GM18870 (cell line): ENCODE measurements around the gene PPP6R2.

ENCODE experiments used
- ATAC-seq: cut with Tn5 transposase; IDR thresholded peaks from one replicate; pipeline ENCODE4 v1.9.1; 2021; ENCODE audit warnings: moderate library complexity; ENCODE audit not compliant: unreplicated experiment

Gene PPP6R2, protein sequence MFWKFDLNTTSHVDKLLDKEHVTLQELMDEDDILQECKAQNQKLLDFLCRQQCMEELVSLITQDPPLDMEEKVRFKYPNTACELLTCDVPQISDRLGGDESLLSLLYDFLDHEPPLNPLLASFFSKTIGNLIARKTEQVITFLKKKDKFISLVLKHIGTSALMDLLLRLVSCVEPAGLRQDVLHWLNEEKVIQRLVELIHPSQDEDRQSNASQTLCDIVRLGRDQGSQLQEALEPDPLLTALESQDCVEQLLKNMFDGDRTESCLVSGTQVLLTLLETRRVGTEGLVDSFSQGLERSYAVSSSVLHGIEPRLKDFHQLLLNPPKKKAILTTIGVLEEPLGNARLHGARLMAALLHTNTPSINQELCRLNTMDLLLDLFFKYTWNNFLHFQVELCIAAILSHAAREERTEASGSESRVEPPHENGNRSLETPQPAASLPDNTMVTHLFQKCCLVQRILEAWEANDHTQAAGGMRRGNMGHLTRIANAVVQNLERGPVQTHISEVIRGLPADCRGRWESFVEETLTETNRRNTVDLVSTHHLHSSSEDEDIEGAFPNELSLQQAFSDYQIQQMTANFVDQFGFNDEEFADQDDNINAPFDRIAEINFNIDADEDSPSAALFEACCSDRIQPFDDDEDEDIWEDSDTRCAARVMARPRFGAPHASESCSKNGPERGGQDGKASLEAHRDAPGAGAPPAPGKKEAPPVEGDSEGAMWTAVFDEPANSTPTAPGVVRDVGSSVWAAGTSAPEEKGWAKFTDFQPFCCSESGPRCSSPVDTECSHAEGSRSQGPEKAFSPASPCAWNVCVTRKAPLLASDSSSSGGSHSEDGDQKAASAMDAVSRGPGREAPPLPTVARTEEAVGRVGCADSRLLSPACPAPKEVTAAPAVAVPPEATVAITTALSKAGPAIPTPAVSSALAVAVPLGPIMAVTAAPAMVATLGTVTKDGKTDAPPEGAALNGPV

DNA sequence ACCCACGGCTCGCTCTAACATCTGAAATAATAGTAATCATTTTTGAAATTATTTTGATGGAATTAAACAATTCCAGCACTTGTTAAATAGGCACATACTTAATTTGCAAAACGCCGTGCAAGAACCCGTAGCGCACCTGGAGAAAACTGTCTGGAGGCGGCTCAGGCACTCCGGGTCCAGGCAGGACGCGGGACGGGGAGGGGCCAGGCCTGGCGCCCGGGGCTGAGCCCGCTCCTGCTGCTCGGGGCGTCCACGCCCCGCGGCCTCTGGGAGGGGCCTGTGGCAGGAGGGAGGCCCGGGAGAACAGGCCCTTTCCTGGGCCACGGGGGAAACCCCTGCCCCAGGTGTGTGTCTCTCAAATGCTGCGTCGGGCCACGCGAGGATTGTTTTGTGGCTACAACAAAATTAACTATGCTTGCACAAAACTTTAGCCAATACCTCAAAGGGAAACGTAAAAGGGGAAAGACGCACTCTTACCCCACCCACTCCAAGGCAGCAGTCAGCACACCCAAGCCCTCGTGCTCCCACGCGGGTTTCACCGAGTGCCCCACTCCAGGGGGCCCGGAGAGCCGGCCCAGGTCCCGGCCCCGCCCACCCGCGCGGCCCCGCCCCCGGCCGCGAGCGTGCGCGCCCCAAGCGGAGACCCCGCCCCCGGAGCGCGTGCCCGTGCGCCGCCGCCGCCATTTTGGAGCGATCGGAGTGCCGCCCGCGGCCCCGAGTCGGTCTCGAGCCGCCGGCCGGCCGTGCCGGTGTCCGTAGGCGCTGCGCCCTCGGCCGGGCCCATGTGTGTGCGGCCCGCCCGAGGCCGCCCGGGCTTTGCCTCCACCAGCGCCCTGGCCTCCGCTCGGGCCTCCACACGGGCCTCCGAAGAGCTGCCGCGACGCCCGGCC lies at the start of gene PPP6R2:
PPP6R2 (plus strand) TSS at position 677 of the 890 bp plus-strand sequence. CDS start 50,582 bp downstream, outside the sequence.
- peak; percentile 53 for ATAC-seq

DNA sequence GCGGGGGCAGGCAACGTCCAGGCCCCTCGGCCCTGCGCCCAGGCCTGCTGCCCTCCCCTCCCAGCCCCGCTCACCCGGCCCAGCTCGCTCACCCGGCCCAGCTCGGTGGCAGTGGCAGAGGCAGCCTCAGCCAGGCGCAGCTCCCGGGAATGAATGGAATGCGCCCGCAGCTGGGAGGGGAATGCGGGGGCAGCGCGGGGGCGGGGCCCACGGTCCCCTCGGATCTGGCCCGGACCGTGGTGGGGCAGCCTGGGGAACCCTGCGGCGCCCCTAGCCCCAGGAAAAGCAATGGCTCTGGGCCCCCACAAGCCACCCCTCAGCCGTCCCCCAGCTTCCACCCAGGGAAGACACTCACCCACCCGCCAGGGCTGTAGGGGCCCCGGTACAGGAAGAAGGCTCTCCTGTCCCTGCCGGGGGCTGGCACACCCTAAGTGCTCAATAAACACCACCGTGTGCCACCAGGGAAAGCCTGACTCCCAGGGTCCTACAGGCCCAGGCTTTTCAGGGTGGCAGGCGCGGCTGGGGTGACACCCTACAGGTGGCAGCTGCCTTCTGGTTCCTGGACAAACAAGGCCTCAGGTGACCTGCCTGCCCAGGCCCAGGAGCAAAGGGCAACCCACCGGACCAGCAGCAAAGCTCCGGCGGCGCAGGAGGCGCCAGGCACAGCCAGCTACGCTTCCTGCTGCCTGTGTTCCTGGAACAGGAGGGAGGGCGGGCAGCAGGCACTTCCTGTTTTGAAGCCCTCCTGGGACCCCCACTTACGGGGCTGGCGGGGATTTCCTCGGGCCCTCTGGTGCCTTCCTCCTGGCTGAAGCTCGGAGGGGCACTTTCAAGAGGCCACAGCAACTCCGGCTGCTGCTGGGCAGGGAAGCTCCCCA lies 49.4 kb upstream of the PPP6R2 start:
- ATAC-seq: no peak

DNA sequence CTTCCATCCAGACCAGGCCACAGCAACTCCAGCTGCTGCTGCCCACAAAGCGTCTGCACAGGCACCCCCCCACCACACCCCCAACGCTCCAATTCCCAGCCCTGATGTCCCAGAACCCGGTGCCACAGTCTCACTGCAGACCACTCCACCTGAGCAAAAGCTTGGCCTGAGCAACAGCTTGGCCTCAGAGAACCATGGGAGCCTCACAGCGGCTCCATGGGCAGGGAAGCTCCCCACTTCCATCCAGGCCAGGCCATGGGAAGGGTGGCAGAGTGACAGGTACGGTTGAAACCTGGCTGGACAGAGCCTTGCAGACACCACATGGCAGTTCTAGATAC lies 48.8 kb upstream of the PPP6R2 start:
- no peak for ATAC-seq

DNA sequence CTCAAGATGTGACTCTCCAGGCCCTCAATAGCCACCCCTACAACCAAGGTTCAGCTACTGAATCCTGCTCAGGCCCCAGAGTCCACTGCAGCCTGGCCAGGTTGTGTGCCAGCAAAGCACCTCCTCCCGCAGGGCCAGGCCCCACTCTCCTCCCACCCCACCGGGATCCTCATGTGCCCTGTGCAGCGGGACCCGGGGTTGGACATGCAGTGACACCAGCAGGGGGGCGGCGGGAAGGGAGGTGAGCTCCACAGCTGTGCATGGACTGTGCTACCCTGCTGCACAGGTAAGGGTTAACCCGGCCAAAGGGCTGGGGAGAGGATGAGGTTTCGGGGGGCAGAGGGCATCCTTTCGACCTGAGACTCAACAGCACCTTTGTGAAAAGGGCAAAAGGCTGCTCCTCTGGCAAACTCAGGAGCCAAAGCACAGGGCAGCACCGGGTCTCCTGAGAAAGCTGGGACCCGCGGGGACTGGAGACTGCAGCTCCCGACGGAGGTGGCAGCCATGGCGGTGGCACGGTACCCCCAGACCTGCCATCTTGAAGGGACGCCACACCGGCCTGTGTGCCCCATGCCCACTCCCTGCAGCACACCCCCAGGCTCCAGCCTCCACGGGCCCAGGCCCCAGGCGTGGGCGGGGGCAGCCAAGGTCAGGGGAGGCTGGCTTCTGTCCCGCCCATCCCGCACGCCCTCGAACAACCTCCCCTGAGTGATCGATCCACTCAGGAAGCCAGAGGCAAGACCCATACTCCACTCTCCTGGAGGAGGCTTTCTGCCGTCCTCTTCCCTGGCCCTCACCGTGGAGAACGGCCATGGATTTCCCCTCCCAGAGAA lies 46.3 kb upstream of the PPP6R2 start:
- no peak for ATAC-seq

DNA sequence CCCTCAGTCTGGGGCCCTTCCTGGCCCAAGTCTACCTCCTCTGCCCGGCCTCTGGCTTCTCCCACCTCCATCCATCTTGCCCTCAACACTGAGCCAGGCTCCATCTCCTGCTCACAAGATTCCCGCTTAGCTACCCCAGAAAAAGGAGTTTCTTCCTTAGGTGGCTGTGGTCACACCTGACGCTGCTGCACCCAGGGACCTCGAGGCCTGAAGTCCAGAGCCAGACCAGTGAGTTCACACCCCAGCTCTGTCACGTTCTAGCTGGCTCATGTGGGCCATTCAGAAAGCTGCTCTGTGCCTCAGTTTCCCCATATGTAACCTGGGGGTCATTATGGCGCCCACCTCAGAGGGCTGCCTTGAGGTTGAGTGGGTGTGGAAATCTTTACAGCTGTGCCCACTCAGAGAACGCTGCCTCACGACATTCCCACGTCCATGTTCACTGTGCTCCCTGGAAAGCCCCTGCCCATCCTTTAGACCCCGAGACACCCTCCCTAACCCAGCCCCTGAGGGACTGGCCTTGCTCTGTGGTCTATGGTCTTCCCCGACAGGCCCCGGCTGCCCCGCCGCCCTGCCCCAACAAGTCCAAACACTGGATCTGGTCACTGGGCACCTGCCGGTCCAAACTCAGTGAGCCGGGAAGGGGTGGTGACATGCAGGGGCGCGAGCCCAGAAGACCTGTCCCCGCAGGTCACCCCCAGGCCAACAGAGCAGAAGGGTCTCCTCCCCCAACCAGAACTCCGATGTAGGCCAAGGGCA lies 45.4 kb upstream of the PPP6R2 start:
- no peak for ATAC-seq

DNA sequence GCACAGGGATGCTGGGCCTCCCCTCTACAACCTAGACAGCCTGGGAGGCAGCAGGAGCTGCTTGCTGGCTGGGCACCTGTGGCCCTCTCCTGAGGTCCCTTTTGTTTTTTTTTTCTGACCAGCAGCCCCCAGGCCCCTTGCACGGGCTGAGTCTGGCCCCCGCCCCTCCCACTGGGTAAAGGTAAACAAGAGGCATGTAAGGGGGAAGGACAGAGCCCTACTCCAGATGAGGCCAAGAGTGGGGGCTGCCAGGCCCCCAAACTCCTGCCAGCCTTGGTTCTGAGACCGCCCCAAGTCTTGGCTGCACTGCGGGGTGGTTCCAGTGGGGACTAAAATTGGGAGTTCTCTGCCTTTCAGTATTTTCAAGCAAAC lies 44.9 kb upstream of the PPP6R2 start:
- ATAC-seq: no peak

DNA sequence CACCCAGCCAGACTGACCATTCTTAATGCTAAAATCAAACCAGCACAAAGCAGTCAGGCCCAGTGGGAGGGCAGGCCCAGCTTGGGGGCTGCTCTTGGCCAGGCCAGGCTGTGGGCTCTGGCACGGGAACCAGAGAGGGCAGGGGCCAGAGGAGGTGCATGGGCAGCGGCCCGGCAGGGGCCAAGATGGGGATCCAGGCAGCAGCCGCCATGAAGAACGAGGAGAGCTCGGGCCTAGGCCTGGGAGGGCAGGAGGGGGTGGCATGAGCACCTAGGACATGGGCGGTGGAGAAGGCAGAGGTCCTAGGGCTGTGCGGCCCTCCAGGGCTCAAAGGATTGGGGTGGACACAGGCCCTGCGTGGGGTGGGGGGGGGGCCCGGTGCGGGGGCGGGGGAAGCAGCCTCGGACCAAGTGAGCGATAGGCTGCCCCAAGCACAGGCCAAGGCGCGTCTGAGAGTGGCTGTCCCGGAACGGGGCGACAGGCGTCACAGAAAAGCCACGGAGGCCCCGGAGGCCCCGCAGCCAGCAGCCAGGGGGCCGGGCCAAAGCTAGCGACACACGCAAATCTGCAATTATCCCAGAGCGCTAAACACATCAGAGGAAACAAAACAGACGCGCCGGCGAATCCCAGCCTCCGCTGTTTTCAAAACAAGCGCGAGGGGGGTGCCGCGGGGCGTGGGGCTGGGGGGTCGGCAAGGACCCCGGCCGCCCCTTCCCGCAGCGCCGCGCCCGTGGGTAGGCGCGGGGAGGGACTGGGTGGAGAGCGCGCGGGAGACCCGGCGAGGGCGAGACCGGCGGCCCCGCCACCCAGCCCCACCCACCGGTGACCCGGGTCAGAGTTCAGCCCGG lies 44.0 kb upstream of the PPP6R2 start:
- no peak for ATAC-seq

DNA sequence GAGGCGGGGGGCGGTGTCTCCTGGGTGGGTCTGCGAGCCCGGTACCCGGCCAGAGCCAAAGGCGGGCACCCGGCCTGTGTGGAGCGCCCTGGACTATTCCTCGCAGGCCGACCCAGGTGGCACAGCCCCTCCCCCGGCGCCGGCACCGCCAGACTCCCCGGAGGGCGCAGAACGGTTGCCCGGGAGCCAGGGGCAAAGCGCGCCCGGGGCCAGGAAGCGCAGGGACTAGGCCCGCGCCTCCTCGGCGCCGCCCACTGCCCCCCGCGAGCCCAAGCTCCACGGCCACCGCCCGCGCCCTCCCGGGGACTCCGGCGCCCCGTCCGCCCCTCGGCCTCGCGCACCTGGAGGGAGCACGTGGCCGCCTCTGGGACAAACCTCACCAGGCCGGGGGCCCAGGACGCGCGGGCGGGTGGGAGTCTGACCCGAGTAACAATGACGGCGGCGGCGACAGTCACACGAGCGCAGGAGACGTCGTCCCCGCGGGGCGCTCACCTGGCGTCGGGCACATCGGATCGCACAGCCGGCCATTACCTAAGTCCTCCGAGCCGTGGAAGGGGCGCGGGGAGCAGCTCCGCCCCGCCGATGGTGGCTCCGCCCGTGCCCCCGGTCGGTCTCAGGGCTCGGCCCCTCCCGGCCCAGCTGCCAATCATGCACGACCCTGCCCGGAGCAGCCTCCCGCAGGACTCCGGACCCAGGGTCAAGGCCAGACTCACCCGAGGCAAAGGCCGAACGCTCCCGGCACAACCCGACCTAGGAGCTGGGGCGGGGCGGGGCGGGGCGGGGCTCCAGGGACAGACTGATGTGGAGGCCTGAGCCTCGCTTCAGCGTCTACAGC lies 43.1 kb upstream of the PPP6R2 start:
- ATAC-seq: no peak

DNA sequence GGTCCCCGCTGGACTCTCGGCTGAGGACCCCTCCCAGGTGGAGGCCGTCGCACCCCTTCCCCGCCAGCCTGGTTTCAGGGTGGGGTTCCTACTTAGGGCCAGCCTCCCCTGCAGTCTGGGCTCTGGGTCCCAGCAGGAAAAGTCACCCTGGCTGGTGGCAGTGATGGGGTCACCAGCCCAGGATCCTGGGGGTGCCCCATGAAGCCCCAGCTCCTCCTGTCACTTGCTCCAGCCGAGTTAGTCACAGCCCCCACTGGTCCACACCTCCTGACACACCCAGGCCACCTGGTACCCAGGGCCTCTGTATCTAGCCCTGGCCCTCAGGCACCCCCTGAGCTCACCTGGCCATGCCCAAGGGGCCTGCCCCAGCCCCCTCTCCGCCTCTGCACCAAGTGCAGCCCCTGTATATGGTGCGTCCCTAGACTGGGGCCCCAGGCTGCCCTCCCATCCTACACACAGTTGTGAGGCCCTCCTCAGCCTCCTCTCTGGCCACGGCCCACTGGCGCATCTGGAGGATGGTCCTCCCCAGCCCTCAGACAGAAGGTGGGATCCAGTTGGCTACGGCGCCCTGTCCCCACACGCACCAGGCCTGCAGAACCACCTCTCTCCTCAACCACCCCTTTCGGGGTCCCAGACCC lies 42.4 kb upstream of the PPP6R2 start:
- ATAC-seq: no peak

DNA sequence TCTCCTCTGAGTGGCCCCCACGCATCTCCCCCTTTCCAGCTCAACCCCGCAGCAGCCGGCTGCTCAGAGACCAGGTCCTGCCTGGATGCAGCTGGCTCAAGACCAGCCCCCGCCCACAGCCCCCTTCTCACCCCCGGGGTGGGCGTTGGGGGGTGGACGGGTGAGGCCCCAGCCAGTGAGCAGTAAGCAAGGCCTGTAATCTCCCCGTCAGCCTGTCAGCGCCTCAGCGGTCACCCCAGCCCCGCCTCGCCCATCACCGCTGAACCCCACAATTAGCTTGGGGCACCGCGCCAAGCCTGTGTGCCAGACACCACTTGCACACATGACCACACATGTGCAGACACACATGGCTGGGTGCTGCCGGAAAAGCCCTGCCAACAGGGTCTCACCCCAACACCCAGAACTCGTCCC lies 41.5 kb upstream of the PPP6R2 start:
- ATAC-seq: no peak

DNA sequence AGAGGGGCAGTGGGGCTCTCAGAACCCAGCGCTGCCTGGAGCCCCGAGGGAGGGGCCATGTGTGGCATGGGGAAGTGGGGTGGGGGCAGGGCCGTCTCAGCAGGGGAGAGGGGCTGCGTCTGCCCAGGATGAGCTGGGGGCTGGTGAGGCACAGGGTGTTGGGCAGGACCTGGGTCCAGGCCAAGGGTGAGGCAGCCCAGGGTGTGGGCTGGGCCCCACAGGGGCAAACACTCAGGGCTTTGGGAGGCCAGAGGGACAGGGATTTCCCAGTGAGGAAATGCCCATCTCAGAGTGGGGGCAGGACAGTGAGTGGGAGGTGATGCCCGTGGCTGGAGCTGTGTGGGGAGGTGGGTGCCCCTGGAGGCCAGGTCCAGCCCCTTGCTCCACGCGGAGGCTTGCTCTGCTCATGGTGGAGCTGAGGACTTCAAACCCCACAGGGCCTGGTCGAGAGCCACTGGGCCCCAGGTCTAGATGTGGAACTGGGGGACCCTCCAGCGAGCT lies 41.0 kb upstream of the PPP6R2 start:
- ATAC-seq: no peak

DNA sequence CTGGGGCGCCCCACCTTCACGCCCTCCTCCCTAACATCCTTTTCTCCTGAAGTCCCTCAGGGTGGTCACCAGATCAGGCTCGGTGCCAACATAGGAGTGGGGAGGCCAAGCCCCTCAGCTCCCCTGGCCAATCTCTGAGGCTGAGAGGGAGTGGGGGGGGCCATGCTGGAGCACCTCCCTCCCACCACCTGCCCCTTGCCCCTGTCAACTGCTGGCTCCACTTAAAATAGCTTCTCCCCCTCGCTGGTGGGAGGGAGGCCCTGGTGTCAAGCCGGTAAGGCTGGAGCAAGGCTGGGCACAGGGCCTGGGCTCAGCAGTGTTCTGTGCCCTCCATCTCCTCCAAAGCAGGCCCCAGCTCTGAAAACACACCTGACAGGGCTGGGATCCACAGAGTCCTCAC lies 40.6 kb upstream of the PPP6R2 start:
- ATAC-seq: no peak

DNA sequence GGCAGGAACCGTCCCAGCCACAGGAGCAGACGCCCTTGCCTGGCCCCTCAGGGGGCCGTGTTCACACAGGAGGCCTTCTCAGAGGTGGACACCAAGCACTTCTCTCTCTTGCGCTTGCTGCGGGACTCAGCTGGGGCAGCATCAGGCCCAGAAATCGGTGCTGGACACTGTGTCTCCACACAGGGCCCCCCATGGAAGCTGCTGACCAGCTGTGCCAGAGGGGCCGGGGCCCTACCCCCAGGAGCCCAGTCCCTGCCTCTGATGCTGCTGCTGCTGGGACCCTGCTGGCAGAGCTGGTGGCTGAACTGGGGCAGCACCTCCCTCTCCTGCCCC lies 39.6 kb upstream of the PPP6R2 start:
- no peak for ATAC-seq

DNA sequence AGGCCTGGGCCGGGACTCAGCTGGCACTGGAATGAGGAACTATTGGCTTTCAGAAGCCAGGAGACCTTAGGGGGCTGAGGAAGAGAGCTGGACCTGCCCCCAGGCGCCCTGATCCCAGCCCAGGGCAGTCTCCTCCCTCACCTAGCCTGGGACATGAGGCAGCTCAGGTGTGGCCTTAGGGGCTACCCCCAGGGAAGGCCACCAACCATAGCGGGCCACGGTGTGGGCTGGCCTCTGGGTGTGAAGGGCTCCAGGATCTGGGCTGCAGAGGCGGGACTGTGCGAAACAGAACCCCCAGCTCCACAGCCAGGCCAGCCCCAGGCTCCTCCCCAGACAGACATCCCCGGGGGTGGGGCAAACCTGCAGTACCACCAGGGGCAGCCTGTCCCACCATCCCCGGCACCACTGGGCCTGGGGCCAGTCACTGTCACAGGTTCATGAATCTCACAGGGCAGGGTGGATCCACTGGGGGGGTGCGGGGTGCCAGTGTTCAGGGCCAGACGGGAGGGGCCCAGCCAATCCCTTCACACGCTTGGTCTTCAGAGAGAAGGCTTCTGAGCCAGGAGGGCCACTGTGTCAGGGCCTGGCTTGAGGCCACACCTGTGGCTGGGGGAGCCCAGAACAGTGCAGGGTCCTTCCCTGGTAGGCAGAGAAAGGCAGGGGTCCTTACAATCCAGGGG lies 39.1 kb upstream of the PPP6R2 start:
- ATAC-seq: no peak

DNA sequence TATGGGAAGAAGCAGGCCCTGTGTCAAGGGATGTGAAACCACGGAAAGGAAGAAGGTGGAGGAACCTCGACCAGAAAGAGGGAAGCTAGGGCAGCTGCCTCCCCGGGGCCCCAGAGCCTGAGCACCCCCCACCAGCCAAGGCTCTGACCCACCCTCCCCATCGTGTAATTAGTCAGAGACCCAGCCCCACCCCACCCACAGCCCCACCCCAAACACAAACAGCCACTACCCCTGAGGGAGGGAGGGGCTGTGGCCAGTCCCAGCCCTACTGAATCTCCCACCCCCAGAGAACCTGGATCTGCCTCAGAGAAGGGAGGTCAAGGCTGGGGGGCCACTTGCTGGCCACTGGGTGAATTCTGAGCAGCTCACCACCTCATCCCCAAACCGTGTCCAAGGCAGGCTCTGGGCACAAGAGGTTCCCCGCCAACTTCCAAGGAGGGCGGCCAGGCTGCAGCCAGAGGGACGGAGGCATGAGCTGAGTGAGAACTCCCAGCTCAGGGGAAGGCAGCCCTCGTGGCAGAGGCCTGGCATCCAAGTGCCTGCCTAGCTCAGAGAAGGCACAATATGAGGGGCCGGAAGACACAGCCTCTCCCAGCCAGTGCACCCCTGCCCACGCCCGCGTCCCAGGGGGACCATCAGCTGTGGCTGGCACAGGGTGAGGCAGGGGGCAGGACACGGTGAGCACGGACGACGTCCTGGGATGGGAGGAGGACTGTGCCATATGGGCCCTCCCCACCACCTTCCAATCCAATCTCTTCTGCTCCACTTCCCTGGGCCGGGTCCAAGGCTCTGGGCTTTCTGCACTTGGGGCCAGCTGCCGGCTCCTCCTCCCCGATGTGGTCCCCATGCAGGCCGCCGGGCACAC lies 38.4 kb upstream of the PPP6R2 start:
- ATAC-seq: no peak
